GM10248 (cell line): ENCODE results near the gene KBTBD13.
"Not testable (repeated sequence)": the region's sequence is repeated elsewhere in the genome, so short reads cannot be mapped to it uniquely, and the experiment has no call there.

Source experiments
- CTCF ChIA-PET: fragments of 300-600 bp; sonication (Branson Sonifier 250); formaldehyde crosslinking; extraction: SDS; loops from one replicate; lab custom pipeline; 2021; ENCODE audit warnings: antibody characterized with exemption; lab: Yijun Ruan, JAX
- POLR2A ChIA-PET: fragments of 350-650 bp; sonication (Branson Sonifier 250); formaldehyde crosslinking; extraction: SDS; loops from one replicate; lab custom pipeline; 2020; ENCODE audit warnings: antibody characterized with exemption; lab: Yijun Ruan, JAX
- DNase-seq: peaks from one replicate; pipeline ENCODE4 v3.0.0; 2012; ENCODE audit errors: extremely low spot score
- TF ChIP-seq, protein P1 (sequence below): IDR thresholded peaks from 2 replicates; pipeline ENCODE4 v1.5.1; 2012; ENCODE audit warnings: mild to moderate bottlenecking, low read depth; ENCODE audit errors: extremely low read depth, missing control alignments, control extremely low read depth

Gene KBTBD13

DNA sequence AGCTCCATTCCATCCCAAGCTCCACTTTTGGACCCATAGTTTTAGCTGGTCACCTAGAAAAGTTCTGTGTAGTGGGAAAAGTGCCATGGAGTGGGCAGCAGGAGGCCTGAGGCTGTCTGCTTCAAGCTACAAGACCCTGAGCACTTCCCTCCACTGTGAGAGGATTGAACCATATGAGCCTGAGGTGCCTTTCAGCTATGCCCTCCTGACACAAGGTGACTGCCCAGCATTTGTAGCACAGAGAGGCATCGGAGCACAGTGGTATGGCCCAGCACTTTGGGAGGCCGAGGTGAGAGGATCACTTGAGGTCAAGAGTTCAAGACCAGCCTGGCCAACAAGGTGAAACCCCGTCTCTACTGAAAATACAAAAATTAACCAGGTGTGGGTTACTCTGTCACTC, 3.9 kb upstream of the KBTBD13 start:
- TF ChIP-seq, protein P1, sequence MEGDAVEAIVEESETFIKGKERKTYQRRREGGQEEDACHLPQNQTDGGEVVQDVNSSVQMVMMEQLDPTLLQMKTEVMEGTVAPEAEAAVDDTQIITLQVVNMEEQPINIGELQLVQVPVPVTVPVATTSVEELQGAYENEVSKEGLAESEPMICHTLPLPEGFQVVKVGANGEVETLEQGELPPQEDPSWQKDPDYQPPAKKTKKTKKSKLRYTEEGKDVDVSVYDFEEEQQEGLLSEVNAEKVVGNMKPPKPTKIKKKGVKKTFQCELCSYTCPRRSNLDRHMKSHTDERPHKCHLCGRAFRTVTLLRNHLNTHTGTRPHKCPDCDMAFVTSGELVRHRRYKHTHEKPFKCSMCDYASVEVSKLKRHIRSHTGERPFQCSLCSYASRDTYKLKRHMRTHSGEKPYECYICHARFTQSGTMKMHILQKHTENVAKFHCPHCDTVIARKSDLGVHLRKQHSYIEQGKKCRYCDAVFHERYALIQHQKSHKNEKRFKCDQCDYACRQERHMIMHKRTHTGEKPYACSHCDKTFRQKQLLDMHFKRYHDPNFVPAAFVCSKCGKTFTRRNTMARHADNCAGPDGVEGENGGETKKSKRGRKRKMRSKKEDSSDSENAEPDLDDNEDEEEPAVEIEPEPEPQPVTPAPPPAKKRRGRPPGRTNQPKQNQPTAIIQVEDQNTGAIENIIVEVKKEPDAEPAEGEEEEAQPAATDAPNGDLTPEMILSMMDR: no peak
- CTCF ChIA-PET: interaction anchor here (1.2 to 10.5 kb wide), 3 partner anchors 20 to 341 kb away, joined by 3 to 72 read pairs (median 3); no protein-coding TSS in a partner anchor
- POLR2A ChIA-PET: no interaction called here
- DNase-seq: no peak

DNA sequence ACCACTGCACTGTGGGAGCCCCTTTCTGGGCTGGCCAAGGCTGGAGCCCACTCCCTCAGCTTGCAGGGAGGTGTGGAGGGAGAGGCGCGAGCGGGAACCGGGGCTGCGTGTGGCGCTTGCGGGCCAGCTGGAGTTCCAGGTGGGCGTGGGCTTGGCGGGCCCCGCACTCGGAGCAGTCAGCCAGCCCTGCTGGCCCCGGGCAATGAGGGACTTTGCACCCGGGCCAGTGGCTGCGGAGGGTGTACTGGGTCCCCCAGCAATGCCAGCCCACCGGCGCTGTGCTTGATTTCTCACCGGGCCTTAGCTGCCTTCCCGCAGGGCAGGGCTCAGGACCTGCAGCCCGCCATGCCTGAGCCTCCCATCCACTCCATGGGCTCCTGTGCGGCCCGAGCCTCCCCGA, 1.6 kb upstream of the KBTBD13 start:
- DNase-seq, POLR2A ChIA-PET: not testable (repeated sequence)
- CTCF ChIA-PET: interaction anchor here (0.9 to 10.5 kb wide), 4 partner anchors 12 to 41 kb away, joined by 4 to 72 read pairs (median 4); no protein-coding TSS in a partner anchor

DNA sequence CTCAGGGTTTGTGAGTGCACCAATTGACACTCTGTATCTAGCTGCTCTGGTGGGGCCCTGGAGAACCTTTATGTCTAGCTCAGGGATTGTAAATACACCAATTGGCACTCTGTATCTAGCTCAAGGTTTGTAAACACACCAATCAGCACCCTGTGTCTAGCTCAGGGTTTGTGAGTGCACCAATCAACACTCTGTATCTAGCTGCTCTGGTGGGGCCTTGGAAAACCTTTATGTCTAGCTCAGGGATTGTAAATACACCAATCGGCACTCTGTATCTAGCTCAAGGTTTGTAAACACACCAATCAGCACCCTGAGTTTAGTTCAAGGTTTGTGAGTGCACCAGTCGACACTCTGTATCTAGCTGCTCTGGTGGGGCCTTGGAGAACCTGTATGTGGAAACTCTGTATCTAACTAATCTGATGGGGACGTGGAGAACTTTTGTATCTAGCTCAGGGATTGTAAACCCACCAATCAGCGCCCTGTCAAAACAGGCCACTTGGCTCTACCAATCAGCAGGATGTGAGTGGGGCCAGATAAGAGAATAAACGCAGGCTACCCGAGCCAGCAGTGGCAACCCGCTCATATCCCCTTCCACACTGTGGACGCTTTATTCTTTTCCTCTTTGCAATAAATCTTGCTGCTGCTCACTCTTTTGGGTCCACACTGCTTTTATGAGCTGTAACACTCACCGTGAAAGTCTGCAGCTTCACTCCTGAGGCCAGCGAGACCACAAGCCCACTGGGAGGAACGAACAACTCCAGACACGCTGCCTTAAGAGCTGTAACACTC, 745 bp upstream of the KBTBD13 start:
- CTCF ChIA-PET: interaction anchor here (0.9 to 4.7 kb wide), 5 partner anchors 8 to 42 kb away, joined by 4 to 44 read pairs (median 21); partner anchors contain the start of gene RASL12
- DNase-seq, POLR2A ChIA-PET: not testable (repeated sequence)

DNA sequence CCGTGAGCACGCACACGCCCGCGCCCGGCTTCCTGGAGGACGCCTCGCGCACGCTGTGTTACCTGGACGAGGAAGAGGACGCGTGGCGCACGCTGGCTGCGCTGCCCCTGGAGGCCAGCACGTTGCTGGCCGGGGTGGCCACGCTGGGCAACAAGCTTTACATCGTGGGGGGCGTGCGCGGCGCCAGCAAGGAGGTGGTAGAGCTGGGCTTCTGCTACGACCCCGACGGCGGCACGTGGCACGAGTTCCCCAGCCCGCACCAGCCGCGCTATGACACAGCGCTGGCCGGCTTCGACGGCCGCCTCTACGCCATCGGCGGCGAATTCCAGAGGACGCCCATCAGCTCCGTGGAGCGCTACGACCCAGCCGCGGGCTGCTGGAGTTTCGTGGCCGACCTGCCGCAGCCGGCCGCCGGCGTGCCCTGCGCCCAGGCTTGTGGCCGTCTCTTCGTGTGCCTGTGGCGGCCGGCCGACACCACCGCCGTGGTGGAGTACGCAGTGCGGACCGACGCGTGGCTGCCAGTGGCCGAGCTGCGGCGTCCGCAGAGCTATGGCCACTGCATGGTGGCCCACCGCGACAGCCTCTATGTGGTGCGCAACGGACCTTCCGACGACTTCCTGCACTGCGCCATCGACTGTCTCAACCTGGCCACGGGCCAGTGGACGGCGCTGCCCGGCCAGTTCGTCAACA, 890 bp downstream of the KBTBD13 start:
- ChIA-PET POLR2A (no interaction called here), CTCF (interaction anchor here (0.8 to 4.7 kb wide), 7 partner anchors 9 to 322 kb away, joined by 3 to 44 read pairs (median 18); partner anchors contain the start of gene RASL12)
- DNase-seq: no peak
- TF ChIP-seq, protein P1: no peak

DNA sequence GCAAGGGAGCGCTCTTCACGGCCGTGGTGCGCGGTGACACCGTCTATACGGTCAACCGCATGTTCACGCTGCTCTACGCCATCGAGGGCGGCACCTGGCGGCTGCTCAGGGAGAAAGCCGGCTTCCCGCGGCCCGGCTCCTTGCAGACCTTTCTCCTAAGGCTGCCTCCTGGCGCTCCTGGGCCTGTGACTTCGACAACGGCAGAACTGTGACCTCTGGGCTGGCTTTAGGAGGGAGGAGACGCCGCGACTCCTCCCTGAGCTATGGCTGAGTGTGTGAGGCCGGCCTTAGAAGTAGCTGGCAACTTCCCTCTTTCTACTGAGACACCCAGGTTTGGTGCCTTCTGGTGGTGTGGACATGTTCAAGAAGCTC, 1.4 kb downstream of the KBTBD13 start:
- TF ChIP-seq, protein P1: peak; percentile 48
- ChIA-PET POLR2A (interaction anchor here (0.5 to 0.6 kb wide), 2 partner anchors 107 to 144 kb away, joined by 3 read pairs; partner anchors contain the start of gene CLPX), CTCF (interaction anchor here (0.6 to 4.7 kb wide), 10 partner anchors 10 to 345 kb away, joined by 3 to 44 read pairs (median 3); partner anchors contain the start of gene RASL12)
- DNase-seq: peak; percentile 70

DNA sequence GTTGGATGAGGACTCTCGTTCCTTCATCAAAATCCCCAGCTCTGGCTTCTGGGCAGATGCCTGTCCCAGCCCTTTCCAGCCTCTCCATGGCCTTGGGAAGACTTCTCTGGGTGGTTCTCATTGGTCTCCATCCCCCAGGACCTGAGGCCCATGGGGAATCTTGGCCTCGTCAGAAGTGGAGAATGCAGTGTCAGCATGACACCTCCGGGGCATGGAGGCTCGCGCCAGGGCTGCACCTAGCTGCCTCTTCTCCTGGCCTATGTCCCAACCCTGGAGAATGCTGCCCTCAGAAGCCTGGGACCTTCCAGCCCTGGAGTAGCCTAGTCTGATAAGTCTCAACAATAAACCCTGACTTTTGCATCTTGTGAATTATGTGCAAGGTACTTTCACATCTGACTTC, 3.0 kb downstream of the KBTBD13 start:
- ChIA-PET CTCF (interaction anchor here (1.2 to 4.7 kb wide), 2 partner anchors 26 to 36 kb away, joined by 3 to 44 read pairs; no protein-coding TSS in a partner anchor), POLR2A (no interaction called here)
- TF ChIP-seq, protein P1: no peak
- DNase-seq: no peak

DNA sequence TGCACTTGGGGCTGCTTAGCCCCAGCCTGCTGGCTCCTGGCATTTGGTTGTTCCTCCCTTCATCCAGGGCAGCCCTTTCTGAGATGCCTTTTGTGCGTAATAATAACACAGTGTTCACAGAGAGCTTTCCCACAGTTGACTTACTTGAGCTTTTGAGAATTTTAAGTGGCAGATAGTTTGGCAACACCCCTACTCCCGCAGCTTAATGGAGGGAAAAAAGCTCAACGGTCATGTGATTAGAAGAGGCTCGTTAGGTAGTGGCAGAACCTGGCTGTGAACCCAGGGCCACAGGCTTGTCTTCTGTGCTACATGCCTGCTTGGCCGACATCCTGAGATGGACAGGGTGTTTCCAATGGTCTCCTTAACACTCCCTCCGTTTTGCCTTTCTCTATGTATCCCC, 4.7 kb downstream of the KBTBD13 start:
- TF ChIP-seq, protein P1: no peak
- ChIA-PET CTCF (interaction anchor here (1.1 kb wide), 2 partner anchors 39 to 48 kb away, joined by 3 to 4 read pairs; no protein-coding TSS in a partner anchor), POLR2A (no interaction called here)
- no peak for DNase-seq
